H1 (cell line): ENCODE data around the gene NETO2. TPM values are rescaled to one million over a fixed set of nuclear protein-coding genes. Genes with fewer than 3 reads are reported as not detected.
A peak's percentile ranks its signal among the peaks of the same experiment; 100 is the strongest.

Experiments used
- CTCF ChIA-PET: fragments of 300-600 bp; sonication (Branson Sonifier 250); formaldehyde crosslinking; loops from one replicate; lab custom pipeline; 2021; ENCODE audit not compliant: partially characterized antibody; lab: Charles Lee
- POLR2A ChIA-PET: fragments of 300-600 bp; sonication (Branson Sonifier 250); formaldehyde crosslinking; loops from one replicate; lab custom pipeline; 2021; ENCODE audit warnings: inconsistent platforms; ENCODE audit not compliant: partially characterized antibody; lab: Charles Lee
- DNase-seq, 2 experiments: peaks; one replicate each; pipeline versions ENCODE4 v3.0.0 to v3.0.0-alpha.2; 2010 to 2022; ENCODE audit warnings: low spot score in 2 of 2, low read depth in 1 of 2, mixed read lengths in 1 of 2
- FAIRE-seq: peaks from 2 replicates; lab custom pipeline; 2011; peaks lifted over from hg19 to GRCh38; lab: Jason Lieb, UNC
- H2AFZ ChIP-seq: 2 replicates; pipeline ENCODE4 v1.8.1; 2012; ENCODE audit warnings: low read length, inconsistent platforms
- H2AK5ac ChIP-seq: 2 replicates; pipeline ENCODE4 v1.6.1; 2013; ENCODE audit warnings: low read depth, low read length
- H2BK120ac ChIP-seq: replicated peaks from 2 replicates; pipeline ENCODE3; 2013; ENCODE audit warnings: low read depth, low read length, inconsistent platforms
- H2BK12ac ChIP-seq: 2 replicates; pipeline ENCODE4 v1.6.1; 2013; ENCODE audit warnings: low read depth, low read length
- H2BK15ac ChIP-seq: 2 replicates; pipeline ENCODE4 v1.6.1; 2013; ENCODE audit warnings: low read length
- H2BK20ac ChIP-seq: 2 replicates; pipeline ENCODE4 v1.6.1; 2013; ENCODE audit warnings: low read length
- H2BK5ac ChIP-seq: 2 replicates; pipeline ENCODE4 v1.6.1; 2013; ENCODE audit warnings: low read depth, low read length
- H3K14ac ChIP-seq: 2 replicates; pipeline ENCODE4 v1.6.1; 2013; ENCODE audit warnings: inconsistent platforms; ENCODE audit not compliant: insufficient read length
- H3K18ac ChIP-seq: 2 replicates; pipeline ENCODE4 v1.6.1; 2013; ENCODE audit warnings: low read length; ENCODE audit errors: extremely low read depth
- H3K23ac ChIP-seq: 2 replicates; pipeline ENCODE4 v1.6.1; 2013; ENCODE audit warnings: inconsistent platforms; ENCODE audit not compliant: insufficient read length
- H3K23me2 ChIP-seq: 2 replicates; pipeline ENCODE4 v1.6.1; 2013; ENCODE audit warnings: low read depth, low read length
- H3K27ac ChIP-seq: 2 replicates; pipeline ENCODE4 v1.6.1; 2011; ENCODE audit warnings: low read depth, low read length, inconsistent platforms
- H3K27me3 ChIP-seq, 4 experiments: replicated peaks in 1 of 4; 1 replicate in 1 of 4; 2 replicates in 3 of 4; pipeline versions ENCODE4 v1.6.1 to v1.8.1; 2011 to 2013; ENCODE audit warnings: low read length in 3 of 4, mild to moderate bottlenecking in 3 of 4, inconsistent platforms in 2 of 4, mixed read lengths in 2 of 4, moderate library complexity in 1 of 4; ENCODE audit not compliant: control insufficient read depth in 3 of 4, insufficient read depth in 3 of 4; ENCODE audit errors: extremely low read depth in 1 of 4
- H3K36me3 ChIP-seq, 4 experiments: 2 replicates each; pipeline versions ENCODE4 v1.6.1 to v1.8.1; 2011 to 2013; ENCODE audit warnings: mild to moderate bottlenecking in 4 of 4, low read length in 3 of 4, moderate library complexity in 2 of 4, control low read depth in 1 of 4, inconsistent platforms in 1 of 4; ENCODE audit not compliant: insufficient read depth in 4 of 4, control insufficient read depth in 2 of 4
- H3K4ac ChIP-seq: replicated peaks from 2 replicates; pipeline ENCODE3; 2013; ENCODE audit warnings: low read length, low read depth, mixed read lengths, inconsistent platforms; ENCODE audit not compliant: insufficient read length
- H3K4me1 ChIP-seq, 4 experiments: replicated peaks in 1 of 4; 1 replicate in 1 of 4; 2 replicates in 3 of 4; pipeline versions ENCODE4 v1.6.1 to v1.8.1; 2011 to 2013; ENCODE audit warnings: low read length in 3 of 4, inconsistent platforms in 2 of 4, mixed read lengths in 1 of 4; ENCODE audit not compliant: insufficient read depth in 4 of 4, control insufficient read depth in 3 of 4
- H3K4me2 ChIP-seq, 2 experiments: 2 replicates each; pipeline versions ENCODE4 v1.6.1 to v1.8.1; 2011 to 2013; ENCODE audit warnings: low read depth in 2 of 2, low read length in 2 of 2, control low read depth in 1 of 2, inconsistent platforms in 1 of 2, mild to moderate bottlenecking in 1 of 2; ENCODE audit not compliant: insufficient read depth in 1 of 2
- H3K4me3 ChIP-seq, 4 experiments: fragments of 200-600, 300-600 bp in 1 of 4; sonication (generic), shearing (Covaris generic), sonication (Bioruptor Twin) in 1 of 4; 2 replicates each; pipeline versions ENCODE4 v1.5.1 to v1.8.1; 2011 to 2016; ENCODE audit warnings: low read length in 4 of 4, low read depth in 3 of 4, control low read depth in 2 of 4, inconsistent platforms in 2 of 4, mild to moderate bottlenecking in 2 of 4, mixed read lengths in 1 of 4, moderate library complexity in 1 of 4; ENCODE audit not compliant: insufficient read depth in 2 of 4; ENCODE audit errors: extremely low read depth in 1 of 4
- H3K56ac ChIP-seq: replicated peaks from 2 replicates; pipeline ENCODE3; 2013; ENCODE audit warnings: low read depth, mild to moderate bottlenecking, mixed read lengths, low read length, inconsistent platforms; ENCODE audit not compliant: insufficient read length
- H3K79me1 ChIP-seq: 2 replicates; pipeline ENCODE4 v1.6.1; 2013; ENCODE audit warnings: low read depth, low read length, control low read depth
- H3K79me2 ChIP-seq, 2 experiments: 2 replicates each; pipeline versions ENCODE4 v1.6.1 to v1.8.1; 2012 to 2013; ENCODE audit warnings: low read length in 2 of 2, mild to moderate bottlenecking in 2 of 2, inconsistent platforms in 1 of 2; ENCODE audit not compliant: insufficient read depth in 2 of 2, control insufficient read depth in 1 of 2
- H3K9ac ChIP-seq, 4 experiments: replicated peaks in 1 of 4; 1 replicate in 1 of 4; 2 replicates in 3 of 4; pipeline versions ENCODE4 v1.6.1 to v1.8.1; 2011 to 2013; ENCODE audit warnings: low read depth in 3 of 4, low read length in 3 of 4, control low read depth in 2 of 4, mild to moderate bottlenecking in 2 of 4, moderate library complexity in 2 of 4, inconsistent platforms in 1 of 4; ENCODE audit errors: extremely low read depth in 1 of 4
- H3K9me3 ChIP-seq, 2 experiments: 2 replicates each; pipeline versions ENCODE4 v1.6.1 to v1.8.1; 2012 to 2013; ENCODE audit warnings: mild to moderate bottlenecking in 2 of 2, moderate library complexity in 2 of 2, control low read depth in 1 of 2, inconsistent platforms in 1 of 2, low read depth in 1 of 2, low read length in 1 of 2, mixed read lengths in 1 of 2; ENCODE audit not compliant: insufficient read depth in 2 of 2
- H4K20me1 ChIP-seq, 2 experiments: replicated peaks in 1 of 2; 2 replicates each; pipeline versions ENCODE3 to v1.8.1; 2011 to 2013; ENCODE audit warnings: inconsistent platforms in 2 of 2, low read length in 2 of 2, mild to moderate bottlenecking in 1 of 2; ENCODE audit not compliant: insufficient read depth in 2 of 2, control insufficient read depth in 1 of 2
- H4K5ac ChIP-seq: 2 replicates; pipeline ENCODE4 v1.6.1; 2013; ENCODE audit warnings: low read length, low read depth, mixed read lengths, inconsistent platforms; ENCODE audit not compliant: insufficient read length
- H4K8ac ChIP-seq: 2 replicates; pipeline ENCODE4 v1.8.0; 2013; ENCODE audit warnings: mild to moderate bottlenecking, moderate library complexity, low read length, inconsistent platforms; ENCODE audit not compliant: insufficient read depth; ENCODE audit errors: extremely low read depth
- H4K91ac ChIP-seq: replicated peaks from 2 replicates; pipeline ENCODE3; 2013; ENCODE audit warnings: low read length, mixed read lengths, inconsistent platforms; ENCODE audit not compliant: insufficient read length
- CHD1 ChIP-seq: IDR thresholded peaks from 2 replicates; pipeline ENCODE4 v1.6.1; 2012; ENCODE audit warnings: low read depth, low read length, improper control_type of control experiment
- EGR1 ChIP-seq: IDR thresholded peaks from 2 replicates; pipeline ENCODE4 v1.6.1; 2011; ENCODE audit warnings: low read depth, low read length, borderline replicate concordance
- JUN ChIP-seq: IDR thresholded peaks from 2 replicates; pipeline ENCODE4 v1.6.1; 2011; ENCODE audit warnings: low read depth, mild to moderate bottlenecking, improper control_type of control experiment, low read length
- KDM1A ChIP-seq: fragments of 200-600, 300-600 bp; sonication (generic); IDR thresholded peaks from 2 replicates; pipeline ENCODE4 v1.7.1; 2016; ENCODE audit warnings: mild to moderate bottlenecking, low read length, borderline replicate concordance
- MAFK ChIP-seq: IDR thresholded peaks from 2 replicates; pipeline ENCODE4 v1.6.1; 2012; ENCODE audit warnings: low read depth, mild to moderate bottlenecking, improper control_type of control experiment, low read length
- POLR2AphosphoS5 ChIP-seq: IDR thresholded peaks from 2 replicates; pipeline ENCODE4 v1.6.1; 2011; ENCODE audit warnings: low read depth, low read length
- SP2 ChIP-seq: IDR thresholded peaks from 2 replicates; pipeline ENCODE4 v1.6.1; 2012; ENCODE audit warnings: mild to moderate bottlenecking, low read length, inconsistent platforms
- WGBS, 2 experiments: shearing (Covaris generic) in 1 of 2; methylation state at CpG; one replicate each; pipeline versions ENCODE4 v1.1.6 to v1.1.7; 2013 to 2015; ENCODE audit warnings: low lambda C conversion rate in 2 of 2, mixed read lengths in 2 of 2, inconsistent platforms in 1 of 2, low coverage in 1 of 2, missing lambda C conversion rate in 1 of 2; ENCODE audit not compliant: insufficient replicate concordance in 2 of 2, insufficient coverage in 1 of 2, insufficient read length in 1 of 2; ENCODE audit errors: extremely low coverage in 1 of 2, missing lambda C conversion rate in 1 of 2; 5-methylcytosine and 5-hydroxymethylcytosine counted together
- polyA plus RNA-seq, 7 experiments: library from polyadenylated mRNA; depleted of rRNA in 3 of 7; stranded (reverse) in 5 of 7; unstranded in 2 of 7; fragments of >200 nt in 5 of 7; fragments of 200-250 nt in 2 of 7; gene quantifications; 1 replicate in 5 of 7; 2 replicates in 1 of 7; 4 replicates in 1 of 7; pipeline versions ENCODE4 v1.2.1 to v1.2.3, GENCODE V29; 2011 to 2013; ENCODE audit warnings: missing spikeins in 2 of 7, mixed read lengths in 2 of 7
- total RNA-seq: library from RNA; stranded (reverse); fragmentation: NEBNext Ultra II Directional; extraction: Animal tissue kit (Norgen Biotek cat#: 25700); gene quantifications from 2 replicates; pipeline ENCODE4 v1.2.1, GENCODE V29; 2021
- TF ChIP-seq, protein P1 (sequence below): IDR thresholded peaks from 2 replicates; pipeline ENCODE4 v1.6.1; 2012; ENCODE audit warnings: inconsistent platforms
- TF ChIP-seq, protein P2 (sequence below), 3 experiments: IDR thresholded peaks; 1 replicate in 2 of 3; 2 replicates in 1 of 3; pipeline versions ENCODE4 v1.5.1 to v1.6.1; 2011; ENCODE audit warnings: low read length in 3 of 3, mild to moderate bottlenecking in 3 of 3, inconsistent platforms in 2 of 3, low read depth in 1 of 3, moderate library complexity in 1 of 3; ENCODE audit not compliant: insufficient read depth in 1 of 3; ENCODE audit errors: control extremely low read depth in 1 of 3

The NETO2 gene
- total and polyA plus RNA-seq, 2 of the 8 experiments (the other 6 are each of a cell fraction or from before 2014, with no cell fraction given) = 9.4 to 12.5 TPM

DNA sequence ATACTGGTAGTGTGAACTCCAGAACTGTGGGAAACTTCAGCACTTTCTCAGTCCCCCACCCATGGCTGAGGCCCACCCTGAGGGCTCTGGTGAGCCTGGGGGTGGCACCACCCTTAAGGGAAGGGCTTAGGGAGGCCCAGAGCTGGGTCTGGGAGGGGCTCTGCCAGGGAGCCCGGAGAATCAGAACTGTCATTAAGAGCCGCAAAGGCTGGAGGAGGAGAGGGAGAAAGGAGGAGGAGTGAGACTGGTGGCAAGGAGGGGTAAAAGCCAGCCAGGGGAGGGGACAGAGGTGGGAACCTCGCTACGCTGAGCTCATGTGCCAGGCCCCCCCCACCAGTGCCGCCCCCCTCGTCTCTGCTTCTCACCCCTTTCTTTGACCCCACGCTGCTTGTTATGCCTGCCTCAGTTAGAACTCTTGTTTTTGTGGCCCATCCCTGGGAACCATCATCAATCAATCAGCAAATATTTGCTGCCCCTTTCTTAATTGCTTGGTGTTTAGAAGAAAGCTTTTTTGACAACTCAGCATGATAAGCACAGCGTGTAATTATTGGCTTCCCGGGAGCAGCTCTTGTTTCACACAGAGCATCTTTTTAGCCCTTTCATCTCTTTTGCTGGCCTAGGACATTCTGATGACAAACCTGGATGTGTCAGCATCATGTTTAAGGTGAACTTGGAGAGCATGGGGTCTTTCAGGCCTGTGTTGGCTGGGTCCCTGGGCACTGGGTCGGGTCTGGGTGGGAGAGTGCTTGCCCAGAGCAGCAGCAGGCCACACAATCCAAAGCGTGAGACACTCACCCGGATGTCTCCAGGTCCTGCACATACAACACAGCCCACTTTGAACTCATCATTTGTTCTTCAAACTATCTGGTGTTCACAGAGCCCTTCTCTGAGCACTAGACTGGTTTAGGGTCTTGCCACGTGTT lies 77.7 kb downstream of the NETO2 start:
- ChIA-PET POLR2A (no interaction called here), CTCF (interaction anchor here (0.5 to 1.3 kb wide), 2 partner anchors 21 to 1592 kb away, joined by 3 read pairs; no protein-coding TSS in a partner anchor)
- no peak overlapping the region for H2AFZ ChIP-seq
- TF ChIP-seq KDM1A = no peak
- TF ChIP-seq EGR1 = no peak
- TF ChIP-seq JUN = no peak
- TF ChIP-seq CHD1 = no peak
- TF ChIP-seq POLR2AphosphoS5 = no peak
- TF ChIP-seq SP2 = no peak
- TF ChIP-seq, protein P1, sequence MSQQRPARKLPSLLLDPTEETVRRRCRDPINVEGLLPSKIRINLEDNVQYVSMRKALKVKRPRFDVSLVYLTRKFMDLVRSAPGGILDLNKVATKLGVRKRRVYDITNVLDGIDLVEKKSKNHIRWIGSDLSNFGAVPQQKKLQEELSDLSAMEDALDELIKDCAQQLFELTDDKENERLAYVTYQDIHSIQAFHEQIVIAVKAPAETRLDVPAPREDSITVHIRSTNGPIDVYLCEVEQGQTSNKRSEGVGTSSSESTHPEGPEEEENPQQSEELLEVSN = no peak
- TF ChIP-seq MAFK = no peak
- TF ChIP-seq, protein P2, sequence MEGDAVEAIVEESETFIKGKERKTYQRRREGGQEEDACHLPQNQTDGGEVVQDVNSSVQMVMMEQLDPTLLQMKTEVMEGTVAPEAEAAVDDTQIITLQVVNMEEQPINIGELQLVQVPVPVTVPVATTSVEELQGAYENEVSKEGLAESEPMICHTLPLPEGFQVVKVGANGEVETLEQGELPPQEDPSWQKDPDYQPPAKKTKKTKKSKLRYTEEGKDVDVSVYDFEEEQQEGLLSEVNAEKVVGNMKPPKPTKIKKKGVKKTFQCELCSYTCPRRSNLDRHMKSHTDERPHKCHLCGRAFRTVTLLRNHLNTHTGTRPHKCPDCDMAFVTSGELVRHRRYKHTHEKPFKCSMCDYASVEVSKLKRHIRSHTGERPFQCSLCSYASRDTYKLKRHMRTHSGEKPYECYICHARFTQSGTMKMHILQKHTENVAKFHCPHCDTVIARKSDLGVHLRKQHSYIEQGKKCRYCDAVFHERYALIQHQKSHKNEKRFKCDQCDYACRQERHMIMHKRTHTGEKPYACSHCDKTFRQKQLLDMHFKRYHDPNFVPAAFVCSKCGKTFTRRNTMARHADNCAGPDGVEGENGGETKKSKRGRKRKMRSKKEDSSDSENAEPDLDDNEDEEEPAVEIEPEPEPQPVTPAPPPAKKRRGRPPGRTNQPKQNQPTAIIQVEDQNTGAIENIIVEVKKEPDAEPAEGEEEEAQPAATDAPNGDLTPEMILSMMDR (IDR thresholded peaks at IDR 0.05; ENCODE audit: control extremely low read depth in 1 of 3, insufficient read depth in 1 of 3, low read depth in 1 of 3, low read length in 3 of 3) = no peak

More for the DNA sequence above, 77.7 kb downstream of the NETO2 start:
- Histone ChIP-seq H3K4me1 (0 out of 7 replicates have a peak, but pooled peaks cover 0 to 3% (median 0%) of the 10 kb centered on the region in 4 experiments), H2BK120ac (no peak overlapping the region), H3K9ac (no peak overlapping the region), H3K23me2 (no peaks in the 10 kb centered on the region), H3K36me3 (no peaks in the 10 kb centered on the region), H2BK15ac (no peak overlapping the region), H3K27me3 (no peaks in the 10 kb centered on the region), H2BK12ac (no peak overlapping the region), H4K5ac (no peak overlapping the region), H3K4ac (no peak overlapping the region), H4K91ac (no peak overlapping the region), H2BK20ac (no peak overlapping the region), H3K14ac (no peak overlapping the region), H4K8ac (0 out of 2 replicates have a peak overlapping the region, but pooled peaks have one; percentile 23), H3K4me3 (no peak overlapping the region), H2AK5ac (no peak overlapping the region), H4K20me1 (no peaks in the 10 kb centered on the region), H3K56ac (no peak overlapping the region), H2BK5ac (no peak overlapping the region), H3K27ac (no peak overlapping the region), H3K79me1 (no peaks in the 10 kb centered on the region), H3K4me2 (no peak overlapping the region), H3K79me2 (no peaks in the 10 kb centered on the region), H3K18ac (no peak overlapping the region), H3K9me3 (no peaks in the 10 kb centered on the region), H3K23ac (no peak overlapping the region)
- WGBS, 2 experiments = 79% methylated on average over 12 of the region's 13 CpGs; no CpG with 5 or more reads in 1 of the 2 experiments
- DNase-seq = peak in 1 of 2 experiments; percentile 33
- no peak for FAIRE-seq
